NCI-H1092 (cell line): ENCODE measurements around the gene FANCF.
"Not testable (repeated sequence)": the region's sequence is repeated elsewhere in the genome, so short reads cannot be mapped to it uniquely, and the experiment has no call there.

Experiments
- DNase-seq: peaks from one replicate; lab custom pipeline; 2025; lab: John Stamatoyannopoulos, UW

Gene FANCF

GRCh38 chr11:22625448-22626287, at the start of gene FANCF:
TSS of gene FANCF (minus strand) at chr11:22625823. CDS start at chr11:22625810, 13 bp downstream.
- DNase-seq: peak; percentile 94

- DNase-seq: no peak
Measured at GRCh38 chr11:22674470-22675439, 49.1 kb upstream of the FANCF start.

GRCh38 chr11:22671751-22672150, 46.1 kb upstream of the FANCF start:
- no peak for DNase-seq

- no peak for DNase-seq
Measured at GRCh38 chr11:22670830-22671229, 45.2 kb upstream of the FANCF start.

GRCh38 chr11:22669368-22669767, 43.7 kb upstream of the FANCF start:
- DNase-seq: no peak

- DNase-seq: no peak
Measured at GRCh38 chr11:22668005-22668796, 42.6 kb upstream of the FANCF start.

GRCh38 chr11:22666688-22667439, 41.2 kb upstream of the FANCF start:
- DNase-seq: peak; percentile 23

GRCh38 chr11:22666325-22666687, 40.7 kb upstream of the FANCF start, which contains the start of gene GAS2:
TSS of gene GAS2 (plus strand) at chr11:22666611. CDS start at chr11:22674870, 8,259 bp downstream.
- peak; percentile 25 for DNase-seq

GRCh38 chr11:22659783-22660182, 34.2 kb upstream of the FANCF start:
- no peak for DNase-seq

- no peak for DNase-seq
Measured at GRCh38 chr11:22657101-22657694, 31.6 kb upstream of the FANCF start.

GRCh38 chr11:22656130-22656529, 30.5 kb upstream of the FANCF start:
- no peak for DNase-seq

GRCh38 chr11:22652346-22652745, 26.7 kb upstream of the FANCF start:
- not testable (repeated sequence) for DNase-seq

GRCh38 chr11:22641559-22641958, 15.9 kb upstream of the FANCF start:
- no peak for DNase-seq

- DNase-seq: no peak
Measured at GRCh38 chr11:22640862-22641261, 15.2 kb upstream of the FANCF start.

GRCh38 chr11:22635689-22636088, 10.1 kb upstream of the FANCF start:
- DNase-seq: no peak

- no peak for DNase-seq
Measured at GRCh38 chr11:22634897-22635629, 9.4 kb upstream of the FANCF start.

- no peak for DNase-seq
Measured at GRCh38 chr11:22633354-22633902, 7.8 kb upstream of the FANCF start.

GRCh38 chr11:22627421-22627820, 1.8 kb upstream of the FANCF start:
- DNase-seq: no peak

GRCh38 chr11:22626573-22627239, 1.1 kb upstream of the FANCF start:
- no peak for DNase-seq
